Regular cardiac myocyte (primary cell): ENCODE data around the gene MARS2. TPM values are rescaled to one million over a fixed set of nuclear protein-coding genes. Genes with fewer than 3 reads are reported as not detected.

Experiments
- total RNA-seq: library from RNA; depleted of rRNA; stranded (reverse); fragments of >200 nt; gene quantifications from 2 replicates; pipeline ENCODE4 v1.2.3, GENCODE V29; 2014

MARS2 gene
- total RNA-seq, result 2.3 and 6.1 TPM in 2 replicates

GRCh38 chr2:197705121-197705911, at the start of gene MARS2:
Gene MARS2 (plus strand): TSS chr2:197705369. CDS start chr2:197705406, 37 bp downstream.

GRCh38 chr2:197675246-197675645, 29.9 kb upstream of the MARS2 start, which contains the start of gene RFTN2:
Gene RFTN2 (minus strand): TSS chr2:197675587. CDS start chr2:197675458, 129 bp downstream.

Other genes with a start within 250 kb of the MARS2 start
- gene HSPD1, start 205.5 kb upstream of the MARS2 start, total RNA-seq, result 198 and 574 TPM in 2 replicates
- gene HSPE1, start 205.0 kb upstream of the MARS2 start, total RNA-seq, result 132 and 357 TPM in 2 replicates
- gene MOB4, start 189.3 kb upstream of the MARS2 start, total RNA-seq, result 36.1 and 45.1 TPM in 2 replicates
- 0.58 and 3.7 TPM in 2 replicates for gene RFTN2, start 29.8 kb upstream of the MARS2 start, total RNA-seq
- gene BOLL, start 80.0 kb downstream of the MARS2 start, total RNA-seq, result not detected in 2 replicates
- gene PLCL1, start 99.2 kb downstream of the MARS2 start, total RNA-seq, result 7.3 and 12.3 TPM in 2 replicates